ENCODE data around the gene MNX1. TPM values are rescaled to one million over a fixed set of nuclear protein-coding genes. Genes with fewer than 3 reads are reported as not detected.

The MNX1 gene
- total RNA-seq, 1 donor from 2014 or later = not detected

- DNase-seq (ENCODE audit: low read depth) (no peak), FAIRE-seq (no peak)
- H4K20me1 ChIP-seq (ENCODE audit: insufficient read depth, low read length) = no peaks in the 10 kb centered on the region
- Mint-ChIP-seq H3K27ac (ENCODE audit: unreplicated experiment) (no peak overlapping the region), H3K4me1 (ENCODE audit: low read depth, unreplicated experiment) (no peaks in the 10 kb centered on the region), H3K27me3 (ENCODE audit: low read depth, unreplicated experiment) (peaks cover 52% of the 10 kb centered on the region), H3K4me3 (ENCODE audit: unreplicated experiment) (no peak overlapping the region), H3K9me3 (ENCODE audit: unreplicated experiment) (peaks cover 14% of the 10 kb centered on the region), H3K36me3 (ENCODE audit: low read depth, unreplicated experiment) (peaks cover 2% of the 10 kb centered on the region)
- no peaks in the 10 kb centered on the region for H3K79me2 ChIP-seq (ENCODE audit: insufficient read depth, low read length)
- H3K36me3 ChIP-seq (ENCODE audit: insufficient read depth, low read length) = no peaks in the 10 kb centered on the region
- H3K4me2 ChIP-seq (ENCODE audit: low read length) = no peak overlapping the region
- no peak overlapping the region for H3K4me3 ChIP-seq (ENCODE audit: insufficient read depth, low read depth, low read length)
- H3K4me1 ChIP-seq (ENCODE audit: insufficient read depth, low read length) = no peaks in the 10 kb centered on the region
- no peak overlapping the region for H3K27ac ChIP-seq (ENCODE audit: low read depth, low read length)
- TF ChIP-seq CTCF (IDR thresholded peaks at IDR 0.05; ENCODE audit: insufficient read depth, low read depth, low read length) (no peak), EZH2 (IDR thresholded peaks at IDR 0.05; ENCODE audit: insufficient read depth, low read length) (no peak)
- no peak overlapping the region for H2AFZ ChIP-seq (ENCODE audit: low read depth, low read length)
- no peak overlapping the region for H3K9ac ChIP-seq (ENCODE audit: low read length)
- H3K27me3 ChIP-seq (ENCODE audit: insufficient read depth, low read length) = peaks cover 5% of the 10 kb centered on the region
- H3K9me3 ChIP-seq (ENCODE audit: insufficient read depth, low read depth, low read length) = no peaks in the 10 kb centered on the region
Observed at GRCh38 chr7:157035979-157036378, 25.5 kb upstream of the MNX1 start.

- Mint-ChIP-seq H3K9me3 (ENCODE audit: unreplicated experiment) (peaks cover 14% of the 10 kb centered on the region), H3K27ac (ENCODE audit: unreplicated experiment) (no peak overlapping the region), H3K36me3 (ENCODE audit: low read depth, unreplicated experiment) (peaks cover 2% of the 10 kb centered on the region), H3K27me3 (ENCODE audit: low read depth, unreplicated experiment) (peaks cover 50% of the 10 kb centered on the region), H3K4me3 (ENCODE audit: unreplicated experiment) (no peak overlapping the region), H3K4me1 (ENCODE audit: low read depth, unreplicated experiment) (no peaks in the 10 kb centered on the region)
- Histone ChIP-seq H3K79me2 (ENCODE audit: insufficient read depth, low read length) (no peaks in the 10 kb centered on the region), H3K9me3 (ENCODE audit: insufficient read depth, low read depth, low read length) (no peaks in the 10 kb centered on the region), H3K4me2 (ENCODE audit: low read length) (no peak overlapping the region), H3K4me1 (ENCODE audit: insufficient read depth, low read length) (no peaks in the 10 kb centered on the region), H3K4me3 (ENCODE audit: insufficient read depth, low read depth, low read length) (no peak overlapping the region), H3K27ac (ENCODE audit: low read depth, low read length) (no peak overlapping the region), H3K36me3 (ENCODE audit: insufficient read depth, low read length) (no peaks in the 10 kb centered on the region), H3K27me3 (ENCODE audit: insufficient read depth, low read length) (peaks cover 4% of the 10 kb centered on the region), H2AFZ (ENCODE audit: low read depth, low read length) (no peak overlapping the region), H4K20me1 (ENCODE audit: insufficient read depth, low read length) (no peaks in the 10 kb centered on the region), H3K9ac (ENCODE audit: low read length) (no peak overlapping the region)
- DNase-seq (ENCODE audit: low read depth) (no peak), FAIRE-seq (no peak)
- TF ChIP-seq EZH2 (IDR thresholded peaks at IDR 0.05; ENCODE audit: insufficient read depth, low read length) (no peak), CTCF (IDR thresholded peaks at IDR 0.05; ENCODE audit: insufficient read depth, low read depth, low read length) (no peak)
Observed at GRCh38 chr7:157035302-157035701, 24.8 kb upstream of the MNX1 start.

GRCh38 chr7:157033483-157034473 lies 23.3 kb upstream of the MNX1 start:
- H3K79me2 ChIP-seq (ENCODE audit: insufficient read depth, low read length) = no peaks in the 10 kb centered on the region
- H3K36me3 ChIP-seq (ENCODE audit: insufficient read depth, low read length) = no peaks in the 10 kb centered on the region
- no peak overlapping the region for H3K9ac ChIP-seq (ENCODE audit: low read length)
- H3K27me3 ChIP-seq (ENCODE audit: insufficient read depth, low read length) = peaks cover 11% of the 10 kb centered on the region
- H4K20me1 ChIP-seq (ENCODE audit: insufficient read depth, low read length) = no peaks in the 10 kb centered on the region
- no peak overlapping the region for H3K4me2 ChIP-seq (ENCODE audit: low read length)
- no peaks in the 10 kb centered on the region for H3K4me1 ChIP-seq (ENCODE audit: insufficient read depth, low read length)
- H3K27ac ChIP-seq (ENCODE audit: low read depth, low read length) = no peak overlapping the region
- H3K4me3 ChIP-seq (ENCODE audit: insufficient read depth, low read depth, low read length) = no peak overlapping the region
- H3K36me3 Mint-ChIP-seq (ENCODE audit: low read depth, unreplicated experiment) = peaks cover 2% of the 10 kb centered on the region
- no peaks in the 10 kb centered on the region for H3K4me1 Mint-ChIP-seq (ENCODE audit: low read depth, unreplicated experiment)
- no peak for TF ChIP-seq CTCF (IDR thresholded peaks at IDR 0.05; ENCODE audit: insufficient read depth, low read depth, low read length)
- no peak for TF ChIP-seq EZH2 (IDR thresholded peaks at IDR 0.05; ENCODE audit: insufficient read depth, low read length)
- FAIRE-seq = no peak
- peaks cover 57% of the 10 kb centered on the region for H3K27me3 Mint-ChIP-seq (ENCODE audit: low read depth, unreplicated experiment)
- no peaks in the 10 kb centered on the region for H3K9me3 ChIP-seq (ENCODE audit: insufficient read depth, low read depth, low read length)
- no peak overlapping the region for H3K27ac Mint-ChIP-seq (ENCODE audit: unreplicated experiment)
- DNase-seq (ENCODE audit: low read depth) = no peak
- no peak overlapping the region for H3K4me3 Mint-ChIP-seq (ENCODE audit: unreplicated experiment)
- peaks cover 14% of the 10 kb centered on the region for H3K9me3 Mint-ChIP-seq (ENCODE audit: unreplicated experiment)
- H2AFZ ChIP-seq (ENCODE audit: low read depth, low read length) = no peak overlapping the region

All from astrocyte (in vitro differentiated cells and primary cell).